ENCODE results near the gene SLC26A11.

SLC26A11 gene

DNA sequence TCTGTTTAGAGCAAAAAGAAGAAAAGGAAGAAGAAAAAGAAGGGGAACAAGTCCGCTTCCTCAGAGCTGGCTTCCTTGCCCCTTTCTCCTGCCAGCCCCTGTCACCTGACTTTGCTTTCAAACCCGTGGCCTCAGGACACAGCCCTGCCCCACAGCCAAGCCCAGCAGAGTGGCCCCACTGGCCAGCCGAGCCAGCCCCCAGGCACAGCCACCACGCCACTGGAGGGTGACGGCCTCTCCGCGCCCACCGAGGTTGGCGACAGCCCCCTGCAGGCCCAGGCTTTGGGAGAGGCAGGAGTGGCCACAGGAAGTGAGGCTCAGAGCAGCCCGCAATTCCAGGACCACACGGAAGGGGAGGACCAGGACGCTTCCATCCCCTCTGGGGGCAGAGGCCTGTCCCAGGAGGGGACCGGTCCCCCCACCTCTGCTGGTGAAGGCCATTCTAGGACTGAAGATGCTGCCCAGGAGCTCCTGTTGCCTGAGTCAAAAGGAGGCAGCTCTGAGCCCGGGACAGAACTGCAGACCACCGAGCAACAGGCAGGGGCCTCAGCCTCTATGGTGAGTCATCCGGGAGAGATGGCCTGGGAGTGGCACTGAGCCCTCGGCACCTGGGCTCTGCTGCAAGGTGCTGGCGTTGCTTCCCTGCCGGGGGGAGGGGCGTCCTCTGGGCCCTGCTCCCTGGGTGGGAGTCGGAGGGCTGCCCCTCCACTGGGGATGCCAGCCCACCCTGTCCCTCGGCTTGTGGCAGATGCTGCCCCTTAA is 67.8 kb downstream of the SLC26A11 start:
- DNase-seq (ENCODE audit: low spot score) (no peak), ATAC-seq (ENCODE audit: low read depth) (no peak)
- Histone ChIP-seq H3K9me3 (ENCODE audit: severe bottlenecking) (no peaks in the 10 kb centered on the region), H3K36me3 (ENCODE audit: low read depth) (peaks cover 64% of the 10 kb centered on the region), H3K27ac (ENCODE audit: poor library complexity, severe bottlenecking) (no peak overlapping the region), H3K4me3 (ENCODE audit: severe bottlenecking) (no peak overlapping the region), H3K27me3 (ENCODE audit: insufficient read depth, poor library complexity, severe bottlenecking) (no peaks in the 10 kb centered on the region), H3K4me1 (ENCODE audit: insufficient read depth, poor library complexity, severe bottlenecking) (no peaks in the 10 kb centered on the region)
- TF ChIP-seq, protein P1, sequence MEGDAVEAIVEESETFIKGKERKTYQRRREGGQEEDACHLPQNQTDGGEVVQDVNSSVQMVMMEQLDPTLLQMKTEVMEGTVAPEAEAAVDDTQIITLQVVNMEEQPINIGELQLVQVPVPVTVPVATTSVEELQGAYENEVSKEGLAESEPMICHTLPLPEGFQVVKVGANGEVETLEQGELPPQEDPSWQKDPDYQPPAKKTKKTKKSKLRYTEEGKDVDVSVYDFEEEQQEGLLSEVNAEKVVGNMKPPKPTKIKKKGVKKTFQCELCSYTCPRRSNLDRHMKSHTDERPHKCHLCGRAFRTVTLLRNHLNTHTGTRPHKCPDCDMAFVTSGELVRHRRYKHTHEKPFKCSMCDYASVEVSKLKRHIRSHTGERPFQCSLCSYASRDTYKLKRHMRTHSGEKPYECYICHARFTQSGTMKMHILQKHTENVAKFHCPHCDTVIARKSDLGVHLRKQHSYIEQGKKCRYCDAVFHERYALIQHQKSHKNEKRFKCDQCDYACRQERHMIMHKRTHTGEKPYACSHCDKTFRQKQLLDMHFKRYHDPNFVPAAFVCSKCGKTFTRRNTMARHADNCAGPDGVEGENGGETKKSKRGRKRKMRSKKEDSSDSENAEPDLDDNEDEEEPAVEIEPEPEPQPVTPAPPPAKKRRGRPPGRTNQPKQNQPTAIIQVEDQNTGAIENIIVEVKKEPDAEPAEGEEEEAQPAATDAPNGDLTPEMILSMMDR (IDR thresholded peaks at IDR 0.05; ENCODE audit: poor library complexity, severe bottlenecking): no peak

DNA sequence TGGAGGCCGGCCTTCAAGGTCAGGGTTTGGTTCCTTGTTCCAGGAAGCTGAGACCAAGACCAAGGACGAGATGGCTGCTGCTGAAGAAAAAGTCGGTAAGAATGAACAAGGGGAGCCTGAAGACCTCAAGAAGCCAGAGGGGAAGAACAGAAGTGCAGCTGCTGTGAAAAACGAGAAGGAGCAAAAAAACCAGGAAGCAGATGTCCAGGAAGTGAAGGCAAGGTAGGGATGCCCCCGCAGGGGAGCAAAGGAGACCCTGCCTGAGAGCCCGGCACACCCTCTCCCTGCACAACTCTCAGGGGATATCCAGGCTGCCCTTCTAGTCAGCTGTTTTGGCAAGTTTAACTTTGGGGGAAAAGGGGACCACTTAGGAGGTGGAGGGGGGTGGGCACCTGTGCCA is 69.4 kb downstream of the SLC26A11 start:
- H3K9me3 ChIP-seq (ENCODE audit: severe bottlenecking): no peaks in the 10 kb centered on the region
- no peaks in the 10 kb centered on the region for H3K4me1 ChIP-seq (ENCODE audit: insufficient read depth, poor library complexity, severe bottlenecking)
- peaks cover 79% of the 10 kb centered on the region for H3K36me3 ChIP-seq (ENCODE audit: low read depth)
- TF ChIP-seq, protein P1 (IDR thresholded peaks at IDR 0.05; ENCODE audit: poor library complexity, severe bottlenecking): no peak
- H3K27me3 ChIP-seq (ENCODE audit: insufficient read depth, poor library complexity, severe bottlenecking): no peaks in the 10 kb centered on the region
- H3K4me3 ChIP-seq (ENCODE audit: severe bottlenecking): no peak overlapping the region
- DNase-seq (ENCODE audit: low spot score) (no peak), ATAC-seq (ENCODE audit: low read depth) (no peak)
- no peak overlapping the region for H3K27ac ChIP-seq (ENCODE audit: poor library complexity, severe bottlenecking)

DNA sequence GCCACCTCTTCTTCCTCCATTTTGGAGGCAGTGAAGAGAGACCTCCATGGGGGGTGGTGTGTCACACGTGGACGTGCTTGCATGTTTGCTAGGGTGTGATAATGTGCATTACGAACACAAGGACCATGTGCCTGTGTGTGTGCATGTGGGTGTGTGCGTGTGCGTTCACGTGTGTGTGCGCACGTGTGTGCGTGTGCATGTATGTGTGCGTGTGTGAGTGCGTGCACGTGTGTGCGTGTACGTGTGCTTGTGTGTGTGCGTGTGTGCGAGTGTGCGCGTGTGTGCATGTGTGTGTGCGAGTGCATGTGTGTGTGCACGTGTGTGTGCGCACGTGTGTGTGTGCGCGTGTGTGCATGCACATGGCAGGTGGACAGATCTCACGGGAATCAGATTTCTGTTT is 69.9 kb downstream of the SLC26A11 start:
- peaks cover 84% of the 10 kb centered on the region for H3K36me3 ChIP-seq (ENCODE audit: low read depth)
- H3K4me1 ChIP-seq (ENCODE audit: insufficient read depth, poor library complexity, severe bottlenecking): no peaks in the 10 kb centered on the region
- no peaks in the 10 kb centered on the region for H3K9me3 ChIP-seq (ENCODE audit: severe bottlenecking)
- ATAC-seq (ENCODE audit: low read depth) (no peak), DNase-seq (ENCODE audit: low spot score) (no peak)
- no peaks in the 10 kb centered on the region for H3K27me3 ChIP-seq (ENCODE audit: insufficient read depth, poor library complexity, severe bottlenecking)
- H3K27ac ChIP-seq (ENCODE audit: poor library complexity, severe bottlenecking): no peak overlapping the region
- H3K4me3 ChIP-seq (ENCODE audit: severe bottlenecking): no peak overlapping the region
- TF ChIP-seq, protein P1 (IDR thresholded peaks at IDR 0.05; ENCODE audit: poor library complexity, severe bottlenecking): no peak

DNA sequence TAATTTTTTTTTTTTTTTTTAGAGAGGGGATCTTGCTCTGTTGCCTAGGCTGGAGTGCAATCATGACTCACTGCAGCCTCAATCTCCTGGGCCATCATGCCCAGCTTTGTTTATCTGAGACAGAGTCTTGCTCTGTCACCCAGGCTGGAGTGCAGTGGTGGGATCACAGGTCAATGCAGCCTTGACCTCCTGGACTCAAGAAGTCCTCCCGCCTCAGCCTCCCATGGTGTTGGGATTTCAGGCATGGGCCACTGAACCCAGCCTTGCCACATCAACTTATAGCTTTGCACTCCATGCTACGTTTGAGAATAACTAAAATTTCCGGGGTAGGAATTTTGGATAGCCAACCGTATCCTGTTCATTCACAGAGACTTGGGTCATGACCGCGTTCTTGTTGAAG is 71.0 kb downstream of the SLC26A11 start:
- no peaks in the 10 kb centered on the region for H3K4me1 ChIP-seq (ENCODE audit: insufficient read depth, poor library complexity, severe bottlenecking)
- no peak overlapping the region for H3K27ac ChIP-seq (ENCODE audit: poor library complexity, severe bottlenecking)
- H3K36me3 ChIP-seq (ENCODE audit: low read depth): peaks cover 95% of the 10 kb centered on the region
- DNase-seq (ENCODE audit: low spot score) (no peak), ATAC-seq (ENCODE audit: low read depth) (no peak)
- no peak overlapping the region for H3K4me3 ChIP-seq (ENCODE audit: severe bottlenecking)
- H3K9me3 ChIP-seq (ENCODE audit: severe bottlenecking): no peaks in the 10 kb centered on the region
- TF ChIP-seq, protein P1 (IDR thresholded peaks at IDR 0.05; ENCODE audit: poor library complexity, severe bottlenecking): no peak
- no peaks in the 10 kb centered on the region for H3K27me3 ChIP-seq (ENCODE audit: insufficient read depth, poor library complexity, severe bottlenecking)

Data from RWPE2 (cell line).